Right lobe of liver (tissue), 4 donors: ENCODE results near the gene FAM47A.

ENCODE experiments used
- POLR2A ChIP-seq: fragments of 450-650 bp; IDR thresholded peaks from one replicate; pipeline ENCODE4 v1.6.1; 2017; ENCODE audit warnings: antibody characterized with exemption, mild to moderate bottlenecking
- TF ChIP-seq, protein P1 (sequence below), 4 donors: fragments of 200-600 bp in 3 of 4; fragments of 450-650 bp in 1 of 4; IDR thresholded peaks; one replicate each; pipeline versions ENCODE4 v1.5.1 to v1.8.0; 2016 to 2022; ENCODE audit warnings: antibody characterized with exemption in 4 of 4, mild to moderate bottlenecking in 2 of 4
- donor health status: DM: no; HTN: no; CAD: no.
- donor health status: DM: no; HTN: no; CAD: no.
- donor health status: DM: no; HTN: yes; CAD: no.

DNA sequence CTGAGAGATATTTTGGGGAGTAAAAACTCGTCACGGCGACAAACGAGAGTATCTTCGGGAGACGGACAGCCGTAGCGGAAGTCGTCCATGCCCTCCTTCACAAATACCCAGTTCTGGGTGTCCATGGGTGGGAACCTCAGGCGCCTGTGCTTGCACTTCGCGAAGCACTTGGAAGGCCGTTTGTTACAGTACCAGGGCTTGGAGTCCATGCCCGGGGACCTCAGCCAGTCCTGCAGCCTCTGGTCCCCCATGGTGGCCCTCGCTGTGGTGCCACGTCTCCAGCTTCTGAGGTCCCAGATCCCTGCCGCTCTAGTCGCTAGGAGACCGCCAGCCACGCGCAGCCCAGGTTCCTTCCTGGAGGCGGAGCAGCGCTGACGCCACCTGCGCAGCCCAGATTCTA lies at the start of gene FAM47A:
- TF ChIP-seq, protein P1, sequence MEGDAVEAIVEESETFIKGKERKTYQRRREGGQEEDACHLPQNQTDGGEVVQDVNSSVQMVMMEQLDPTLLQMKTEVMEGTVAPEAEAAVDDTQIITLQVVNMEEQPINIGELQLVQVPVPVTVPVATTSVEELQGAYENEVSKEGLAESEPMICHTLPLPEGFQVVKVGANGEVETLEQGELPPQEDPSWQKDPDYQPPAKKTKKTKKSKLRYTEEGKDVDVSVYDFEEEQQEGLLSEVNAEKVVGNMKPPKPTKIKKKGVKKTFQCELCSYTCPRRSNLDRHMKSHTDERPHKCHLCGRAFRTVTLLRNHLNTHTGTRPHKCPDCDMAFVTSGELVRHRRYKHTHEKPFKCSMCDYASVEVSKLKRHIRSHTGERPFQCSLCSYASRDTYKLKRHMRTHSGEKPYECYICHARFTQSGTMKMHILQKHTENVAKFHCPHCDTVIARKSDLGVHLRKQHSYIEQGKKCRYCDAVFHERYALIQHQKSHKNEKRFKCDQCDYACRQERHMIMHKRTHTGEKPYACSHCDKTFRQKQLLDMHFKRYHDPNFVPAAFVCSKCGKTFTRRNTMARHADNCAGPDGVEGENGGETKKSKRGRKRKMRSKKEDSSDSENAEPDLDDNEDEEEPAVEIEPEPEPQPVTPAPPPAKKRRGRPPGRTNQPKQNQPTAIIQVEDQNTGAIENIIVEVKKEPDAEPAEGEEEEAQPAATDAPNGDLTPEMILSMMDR (IDR thresholded peaks at IDR 0.05) = no peak
- TF ChIP-seq POLR2A = no peak
